ENCODE results near the gene OMA1. TPM values are rescaled to one million over a fixed set of nuclear protein-coding genes. Genes with fewer than 3 reads are reported as not detected.

The OMA1 gene
- total and polyA plus RNA-seq, 2 donors from 2014 or later, result 24.8 to 42.6 TPM

DNA sequence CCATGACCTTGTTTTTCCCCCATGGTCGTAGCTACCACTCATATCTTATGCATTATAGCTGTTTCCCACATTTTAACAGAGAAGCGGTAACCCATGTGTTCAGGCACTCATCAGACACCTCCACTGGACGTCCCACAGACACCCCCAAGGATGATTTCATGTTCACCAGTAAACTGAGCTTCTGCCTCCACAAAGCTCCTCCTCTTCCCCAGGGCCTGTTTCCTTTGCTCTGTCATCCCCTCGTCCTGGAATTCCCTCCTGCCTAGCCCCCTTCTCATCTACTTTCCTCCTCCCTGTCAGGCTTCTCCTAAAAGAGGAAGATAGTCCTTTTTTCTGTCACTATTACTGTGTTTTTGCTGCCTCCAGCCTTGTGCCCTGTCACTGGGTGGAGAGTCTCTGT is 111.2 kb downstream of the OMA1 start:
- Histone ChIP-seq H3K36me3 (ENCODE audit: control insufficient read depth in 2 of 3, insufficient read depth in 3 of 3, low read length in 3 of 3) (no peaks in the 10 kb centered on the region), H3K4me1 (ENCODE audit: control insufficient read depth in 2 of 3, insufficient read depth in 2 of 3, low read depth in 1 of 3, low read length in 3 of 3) (peaks cover 0 to 19% (median 0%) of the 10 kb centered on the region in 3 donors), H3K27me3 (ENCODE audit: control insufficient read depth, insufficient read depth, low read length) (no peaks in the 10 kb centered on the region), H3K4me3 (ENCODE audit: low read length in 3 of 3) (no peak overlapping the region), H3K27ac (ENCODE audit: low read depth in 2 of 2, low read length in 2 of 2) (no peak overlapping the region), H3K9ac (ENCODE audit: low read length in 3 of 3) (no peak overlapping the region), H3K9me3 (ENCODE audit: control insufficient read depth in 2 of 3, insufficient read depth in 1 of 3, low read length in 3 of 3) (no peaks in the 10 kb centered on the region)
- intact Hi-C loops (cut with DNase I), result no loop called here
- DNase-seq, result no peak
- no peak for FAIRE-seq
- TF ChIP-seq, protein P1, sequence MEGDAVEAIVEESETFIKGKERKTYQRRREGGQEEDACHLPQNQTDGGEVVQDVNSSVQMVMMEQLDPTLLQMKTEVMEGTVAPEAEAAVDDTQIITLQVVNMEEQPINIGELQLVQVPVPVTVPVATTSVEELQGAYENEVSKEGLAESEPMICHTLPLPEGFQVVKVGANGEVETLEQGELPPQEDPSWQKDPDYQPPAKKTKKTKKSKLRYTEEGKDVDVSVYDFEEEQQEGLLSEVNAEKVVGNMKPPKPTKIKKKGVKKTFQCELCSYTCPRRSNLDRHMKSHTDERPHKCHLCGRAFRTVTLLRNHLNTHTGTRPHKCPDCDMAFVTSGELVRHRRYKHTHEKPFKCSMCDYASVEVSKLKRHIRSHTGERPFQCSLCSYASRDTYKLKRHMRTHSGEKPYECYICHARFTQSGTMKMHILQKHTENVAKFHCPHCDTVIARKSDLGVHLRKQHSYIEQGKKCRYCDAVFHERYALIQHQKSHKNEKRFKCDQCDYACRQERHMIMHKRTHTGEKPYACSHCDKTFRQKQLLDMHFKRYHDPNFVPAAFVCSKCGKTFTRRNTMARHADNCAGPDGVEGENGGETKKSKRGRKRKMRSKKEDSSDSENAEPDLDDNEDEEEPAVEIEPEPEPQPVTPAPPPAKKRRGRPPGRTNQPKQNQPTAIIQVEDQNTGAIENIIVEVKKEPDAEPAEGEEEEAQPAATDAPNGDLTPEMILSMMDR (IDR thresholded peaks at IDR 0.05; ENCODE audit: borderline replicate concordance, extremely low read depth, insufficient read depth), result no peak

DNA sequence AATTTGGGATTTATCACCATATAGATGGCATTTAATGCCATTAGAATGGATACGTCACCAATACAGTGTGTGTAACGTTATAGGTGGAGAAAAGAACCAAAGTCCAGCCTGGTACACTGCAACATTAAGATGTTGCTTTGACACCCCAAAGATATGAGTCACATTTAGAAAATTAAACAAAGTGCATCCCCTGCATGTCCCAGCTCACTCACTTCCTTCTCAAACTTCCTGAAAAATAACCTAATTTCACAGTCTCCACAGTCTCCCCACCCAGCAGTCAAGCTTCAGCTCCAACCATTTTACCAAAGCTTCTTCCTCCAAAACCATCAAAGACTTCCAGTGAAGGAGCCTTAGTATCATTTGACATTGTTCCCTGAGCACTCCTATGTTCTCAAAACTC is 111.9 kb downstream of the OMA1 start:
- DNase-seq, result no peak

DNA sequence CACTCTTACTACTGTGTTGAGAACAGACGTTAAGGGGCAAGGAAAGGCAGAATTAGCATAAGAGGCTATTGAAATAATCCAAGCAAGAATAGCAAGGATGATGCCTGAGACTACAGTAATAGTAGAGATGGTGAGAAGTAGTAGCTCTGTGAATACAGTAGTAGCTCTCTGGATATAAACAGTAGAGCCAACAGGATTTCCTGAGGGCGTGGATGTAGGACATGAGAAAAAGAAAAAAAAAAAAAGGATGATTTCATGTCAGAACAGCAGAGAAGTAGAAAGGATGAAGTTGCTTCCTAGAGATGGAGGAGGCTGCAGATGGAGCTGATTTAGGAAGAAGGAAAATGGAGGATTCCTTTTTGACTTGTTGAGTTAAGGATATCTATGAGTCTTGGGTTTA is 112.3 kb downstream of the OMA1 start:
- H3K36me3 ChIP-seq (ENCODE audit: control insufficient read depth in 2 of 3, insufficient read depth in 3 of 3, low read length in 3 of 3), result no peaks in the 10 kb centered on the region
- TF ChIP-seq, protein P1 (IDR thresholded peaks at IDR 0.05; ENCODE audit: borderline replicate concordance, extremely low read depth, insufficient read depth), result no peak
- H3K9ac ChIP-seq (ENCODE audit: low read length in 3 of 3), result no peak overlapping the region
- peaks cover 0 to 13% (median 0%) of the 10 kb centered on the region in 3 donors for H3K4me1 ChIP-seq (ENCODE audit: control insufficient read depth in 2 of 3, insufficient read depth in 2 of 3, low read depth in 1 of 3, low read length in 3 of 3)
- H3K4me3 ChIP-seq (ENCODE audit: low read length in 3 of 3), result no peak overlapping the region
- FAIRE-seq, result no peak
- intact Hi-C loops (cut with DNase I), result no loop called here
- H3K9me3 ChIP-seq (ENCODE audit: control insufficient read depth in 2 of 3, insufficient read depth in 1 of 3, low read length in 3 of 3), result no peaks in the 10 kb centered on the region
- no peak overlapping the region for H3K27ac ChIP-seq (ENCODE audit: low read depth in 2 of 2, low read length in 2 of 2)
- DNase-seq, result no peak
- no peaks in the 10 kb centered on the region for H3K27me3 ChIP-seq (ENCODE audit: control insufficient read depth, insufficient read depth, low read length)

More for the DNA sequence above, 111.9 kb downstream of the OMA1 start:
- intact Hi-C loops (cut with DNase I), result no loop called here
- no peak overlapping the region for H3K27ac ChIP-seq (ENCODE audit: low read depth in 2 of 2, low read length in 2 of 2)
- no peaks in the 10 kb centered on the region for H3K36me3 ChIP-seq (ENCODE audit: control insufficient read depth in 2 of 3, insufficient read depth in 3 of 3, low read length in 3 of 3)
- no peaks in the 10 kb centered on the region for H3K9me3 ChIP-seq (ENCODE audit: control insufficient read depth in 2 of 3, insufficient read depth in 1 of 3, low read length in 3 of 3)
- H3K27me3 ChIP-seq (ENCODE audit: control insufficient read depth, insufficient read depth, low read length), result no peaks in the 10 kb centered on the region
- TF ChIP-seq, protein P1 (IDR thresholded peaks at IDR 0.05; ENCODE audit: borderline replicate concordance, extremely low read depth, insufficient read depth), result no peak
- peaks cover 0 to 17% (median 0%) of the 10 kb centered on the region in 3 donors for H3K4me1 ChIP-seq (ENCODE audit: control insufficient read depth in 2 of 3, insufficient read depth in 2 of 3, low read depth in 1 of 3, low read length in 3 of 3)
- FAIRE-seq, result no peak
- no peak overlapping the region for H3K9ac ChIP-seq (ENCODE audit: low read length in 3 of 3)
- H3K4me3 ChIP-seq (ENCODE audit: low read length in 3 of 3), result no peak overlapping the region

Measured in kidney (tissue), 14 donors.